Measurements from ENCODE around the gene IFNLR1.

IFNLR1 gene

DNA sequence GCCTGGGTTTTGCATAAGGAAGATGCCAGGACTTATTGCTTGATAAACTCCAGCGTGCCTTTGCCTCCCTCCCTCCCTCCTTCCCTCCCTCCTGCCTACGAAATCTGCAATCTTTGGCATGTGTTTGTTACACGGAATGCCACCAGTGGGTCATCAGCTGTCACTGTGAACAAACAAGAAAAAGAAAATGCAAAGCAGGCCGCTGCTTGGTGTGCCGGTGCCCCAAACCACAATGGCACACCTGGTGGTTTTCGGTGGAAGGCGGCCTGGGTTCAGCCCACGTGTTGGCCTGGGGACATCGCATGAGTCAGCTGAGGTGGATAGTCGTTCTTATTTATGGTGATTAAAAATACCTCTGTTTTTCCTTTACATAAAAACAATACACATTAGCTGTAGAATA, 16.3 kb upstream of the IFNLR1 start:
- no peak overlapping the region for H2AFZ ChIP-seq (ENCODE audit: low read length)
- DNase-seq, result peak; percentile 96
- no peaks in the 10 kb centered on the region for H3K27me3 ChIP-seq (replicated peaks; ENCODE audit: insufficient read depth, low read length)
- peaks cover 42% of the 10 kb centered on the region for H3F3A ChIP-seq (ENCODE audit: insufficient read depth, low read length)
- TF ChIP-seq, protein P1, sequence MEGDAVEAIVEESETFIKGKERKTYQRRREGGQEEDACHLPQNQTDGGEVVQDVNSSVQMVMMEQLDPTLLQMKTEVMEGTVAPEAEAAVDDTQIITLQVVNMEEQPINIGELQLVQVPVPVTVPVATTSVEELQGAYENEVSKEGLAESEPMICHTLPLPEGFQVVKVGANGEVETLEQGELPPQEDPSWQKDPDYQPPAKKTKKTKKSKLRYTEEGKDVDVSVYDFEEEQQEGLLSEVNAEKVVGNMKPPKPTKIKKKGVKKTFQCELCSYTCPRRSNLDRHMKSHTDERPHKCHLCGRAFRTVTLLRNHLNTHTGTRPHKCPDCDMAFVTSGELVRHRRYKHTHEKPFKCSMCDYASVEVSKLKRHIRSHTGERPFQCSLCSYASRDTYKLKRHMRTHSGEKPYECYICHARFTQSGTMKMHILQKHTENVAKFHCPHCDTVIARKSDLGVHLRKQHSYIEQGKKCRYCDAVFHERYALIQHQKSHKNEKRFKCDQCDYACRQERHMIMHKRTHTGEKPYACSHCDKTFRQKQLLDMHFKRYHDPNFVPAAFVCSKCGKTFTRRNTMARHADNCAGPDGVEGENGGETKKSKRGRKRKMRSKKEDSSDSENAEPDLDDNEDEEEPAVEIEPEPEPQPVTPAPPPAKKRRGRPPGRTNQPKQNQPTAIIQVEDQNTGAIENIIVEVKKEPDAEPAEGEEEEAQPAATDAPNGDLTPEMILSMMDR (IDR thresholded peaks at IDR 0.05; ENCODE audit: low read length), result no peak
- TF ChIP-seq EZH2 (optimal IDR thresholded peaks at IDR 0.05; ENCODE audit: low read depth, low read length) (no peak), EZH2phosphoT487 (IDR thresholded peaks at IDR 0.05; ENCODE audit: low read length) (no peak)
- peaks cover 75% of the 10 kb centered on the region for H3K4me1 ChIP-seq (ENCODE audit: low read length)
- H3K27ac ChIP-seq (ENCODE audit: low read length), result peak overlapping the region; percentile 96
- no peaks in the 10 kb centered on the region for H3K79me2 ChIP-seq (ENCODE audit: low read length)
- H3K4me3 ChIP-seq (ENCODE audit: low read length), result peak overlapping the region; percentile 35; the same call in 1 of the 2 replicates
- peak overlapping the region; percentile 81 for H3K4me2 ChIP-seq (ENCODE audit: low read depth, low read length)
- H4K20me1 ChIP-seq (ENCODE audit: insufficient read depth, low read length), result no peaks in the 10 kb centered on the region
- no peaks in the 10 kb centered on the region for H3K36me3 ChIP-seq (replicated peaks; ENCODE audit: insufficient read depth, low read length)
- H3K9me2 ChIP-seq (replicated peaks; ENCODE audit: insufficient read depth, low read length), result no peaks in the 10 kb centered on the region
- peak overlapping the region; percentile 63 for H3K9ac ChIP-seq (ENCODE audit: low read length)
- no peaks in the 10 kb centered on the region for H3K9me3 ChIP-seq (replicated peaks; ENCODE audit: insufficient read depth, low read length)

DNA sequence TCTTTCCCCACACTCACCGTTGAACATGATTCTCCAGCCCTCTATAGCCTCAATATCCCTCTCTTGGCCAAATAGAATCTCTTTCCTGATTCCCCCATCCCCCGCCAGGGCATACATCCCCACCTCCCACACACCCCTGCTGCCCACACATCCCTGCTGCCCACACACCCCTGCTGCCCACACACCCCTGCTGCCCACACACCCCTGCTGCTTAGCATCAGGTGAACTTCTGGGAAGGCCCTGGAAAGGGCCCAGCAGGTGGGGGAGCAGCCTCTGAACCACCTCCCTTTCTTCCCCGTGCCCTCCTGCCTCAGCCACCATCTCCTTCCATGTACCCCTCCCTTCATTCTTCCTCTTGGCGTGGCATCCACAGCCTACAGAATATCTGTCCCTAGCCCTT, 15.9 kb upstream of the IFNLR1 start:
- Histone ChIP-seq H3K9ac (ENCODE audit: low read length) (peak overlapping the region; percentile 63), H3K4me2 (ENCODE audit: low read depth, low read length) (peak overlapping the region; percentile 81), H3K9me2 (replicated peaks; ENCODE audit: insufficient read depth, low read length) (no peaks in the 10 kb centered on the region), H2AFZ (ENCODE audit: low read length) (no peak overlapping the region), H3F3A (ENCODE audit: insufficient read depth, low read length) (peaks cover 46% of the 10 kb centered on the region), H3K79me2 (ENCODE audit: low read length) (no peaks in the 10 kb centered on the region), H3K27ac (ENCODE audit: low read length) (peak overlapping the region; percentile 96), H3K27me3 (replicated peaks; ENCODE audit: insufficient read depth, low read length) (no peaks in the 10 kb centered on the region), H3K4me3 (ENCODE audit: low read length) (peak overlapping the region; percentile 35; the same call in 1 of the 2 replicates), H3K9me3 (replicated peaks; ENCODE audit: insufficient read depth, low read length) (no peaks in the 10 kb centered on the region), H4K20me1 (ENCODE audit: insufficient read depth, low read length) (no peaks in the 10 kb centered on the region), H3K4me1 (ENCODE audit: low read length) (peaks cover 77% of the 10 kb centered on the region), H3K36me3 (replicated peaks; ENCODE audit: insufficient read depth, low read length) (no peaks in the 10 kb centered on the region)
- TF ChIP-seq EZH2phosphoT487 (IDR thresholded peaks at IDR 0.05; ENCODE audit: low read length) (no peak), EZH2 (optimal IDR thresholded peaks at IDR 0.05; ENCODE audit: low read depth, low read length) (no peak)
- TF ChIP-seq, protein P1 (IDR thresholded peaks at IDR 0.05; ENCODE audit: low read length), result no peak
- no peak for DNase-seq

DNA sequence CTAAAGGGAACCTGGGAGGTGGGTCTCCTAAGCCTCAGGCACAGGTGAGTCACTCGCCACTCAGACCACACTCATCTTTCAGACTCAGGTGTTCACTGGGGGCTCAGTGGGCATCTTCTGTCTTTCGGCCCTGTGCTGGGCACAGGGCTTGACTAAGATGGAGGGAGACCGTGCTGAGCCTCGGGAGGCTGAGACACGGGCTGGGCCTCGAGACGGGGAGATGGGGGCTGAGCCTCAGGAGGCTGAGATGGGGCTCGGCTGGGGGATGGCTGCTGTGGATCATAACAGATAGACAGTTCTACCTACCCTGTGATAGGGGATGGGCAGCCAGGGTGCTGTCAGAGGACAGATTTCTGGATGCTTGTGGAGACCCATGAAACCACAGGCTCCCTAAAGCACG, 15.5 kb upstream of the IFNLR1 start:
- H3K27ac ChIP-seq (ENCODE audit: low read length), result peak overlapping the region; percentile 96
- H3K4me2 ChIP-seq (ENCODE audit: low read depth, low read length), result peak overlapping the region; percentile 81
- DNase-seq, result no peak
- TF ChIP-seq, protein P1 (IDR thresholded peaks at IDR 0.05; ENCODE audit: low read length), result no peak
- TF ChIP-seq EZH2phosphoT487 (IDR thresholded peaks at IDR 0.05; ENCODE audit: low read length) (no peak), EZH2 (optimal IDR thresholded peaks at IDR 0.05; ENCODE audit: low read depth, low read length) (no peak)
- no peaks in the 10 kb centered on the region for H3K79me2 ChIP-seq (ENCODE audit: low read length)
- H3K9me2 ChIP-seq (replicated peaks; ENCODE audit: insufficient read depth, low read length), result no peaks in the 10 kb centered on the region
- no peaks in the 10 kb centered on the region for H3K36me3 ChIP-seq (replicated peaks; ENCODE audit: insufficient read depth, low read length)
- no peaks in the 10 kb centered on the region for H4K20me1 ChIP-seq (ENCODE audit: insufficient read depth, low read length)
- H3K4me1 ChIP-seq (ENCODE audit: low read length), result peaks cover 80% of the 10 kb centered on the region
- no peak overlapping the region for H2AFZ ChIP-seq (ENCODE audit: low read length)
- peak overlapping the region; percentile 63 for H3K9ac ChIP-seq (ENCODE audit: low read length)
- H3K27me3 ChIP-seq (replicated peaks; ENCODE audit: insufficient read depth, low read length), result no peaks in the 10 kb centered on the region
- no peak overlapping the region for H3K4me3 ChIP-seq (ENCODE audit: low read length)
- H3F3A ChIP-seq (ENCODE audit: insufficient read depth, low read length), result peaks cover 50% of the 10 kb centered on the region
- H3K9me3 ChIP-seq (replicated peaks; ENCODE audit: insufficient read depth, low read length), result no peaks in the 10 kb centered on the region

All from MM.1S (cell line).